B cell (primary cell): Measurements from ENCODE around the gene SHOC2. TPM values are rescaled to one million over a fixed set of nuclear protein-coding genes. Genes with fewer than 3 reads are reported as not detected.

Experiments
- ATAC-seq: fragments of 200-7000 bp; cut with Tn5 transposase; one replicate; pipeline ENCODE4 v1.10.0; 2021; ENCODE audit warnings: low read depth, mild to moderate bottlenecking, moderate number of reproducible peaks, moderate library complexity
- CTCF ChIA-PET: fragments of 350-600 bp; sonication (Branson Sonifier 250); formaldehyde crosslinking; loops from one replicate; lab custom pipeline; 2021; ENCODE audit warnings: antibody characterized with exemption, inconsistent platforms; lab: Charles Lee
- POLR2A ChIA-PET: fragments of 350-600 bp; sonication (Branson Sonifier 250); formaldehyde crosslinking; loops from one replicate; lab custom pipeline; 2021; ENCODE audit warnings: antibody characterized with exemption; lab: Charles Lee
- DNase-seq: peaks from one replicate; pipeline ENCODE4 v3.0.0; 2013
- H2AFZ ChIP-seq: 2 replicates; pipeline ENCODE4 v1.6.1; 2012; ENCODE audit warnings: mild to moderate bottlenecking, low read depth, low read length; ENCODE audit not compliant: insufficient read depth, poor library complexity, severe bottlenecking
- H3K27ac ChIP-seq, 2 donors: 1 replicate in 1 of 2; 2 replicates in 1 of 2; pipeline ENCODE4 v1.5.1; 2012 to 2013; ENCODE audit warnings: low read length in 2 of 2, mild to moderate bottlenecking in 2 of 2, moderate library complexity in 1 of 2
- H3K27me3 ChIP-seq, 4 experiments: fragments of 200-600 bp in 1 of 4; sonication (generic) in 1 of 4; replicated peaks in 1 of 4; 1 replicate in 2 of 4; 2 replicates in 2 of 4; pipeline versions ENCODE4 v1.6.1 to v1.7.0; 2013 to 2016; ENCODE audit warnings: low read length in 3 of 4, mild to moderate bottlenecking in 2 of 4, mixed read lengths in 1 of 4, moderate library complexity in 1 of 4; ENCODE audit not compliant: insufficient read depth in 4 of 4, control insufficient read depth in 3 of 4; ENCODE audit errors: control extremely low read depth in 1 of 4
- H3K36me3 ChIP-seq, 2 experiments: replicated peaks in 1 of 2; 1 replicate in 1 of 2; 2 replicates in 1 of 2; pipeline versions ENCODE4 v1.6.1 to v1.7.1; 2013; ENCODE audit warnings: low read length in 1 of 2; ENCODE audit not compliant: insufficient read depth in 2 of 2, control insufficient read depth in 1 of 2; ENCODE audit errors: control extremely low read depth in 1 of 2, extremely low read depth in 1 of 2
- H3K4me1 ChIP-seq, 2 donors: fragments of 200-600 bp in 1 of 2; sonication (generic) in 1 of 2; 1 replicate in 1 of 2; 2 replicates in 1 of 2; pipeline versions ENCODE4 v1.5.1 to v1.6.1; 2013 to 2017; ENCODE audit warnings: low read length in 2 of 2; ENCODE audit not compliant: control insufficient read depth in 2 of 2, insufficient read depth in 2 of 2
- H3K4me2 ChIP-seq: replicated peaks from 2 replicates; pipeline ENCODE3; 2012; ENCODE audit warnings: mild to moderate bottlenecking, low read depth, low read length; ENCODE audit not compliant: poor library complexity, severe bottlenecking
- H3K4me3 ChIP-seq, 5 experiments: fragments of 200-600 bp in 1 of 5; sonication (generic) in 1 of 5; 1 replicate in 3 of 5; 2 replicates in 2 of 5; pipeline versions ENCODE4 v1.5.1 to v1.7.0; 2011 to 2016; ENCODE audit warnings: low read length in 4 of 5, mild to moderate bottlenecking in 4 of 5, low read depth in 2 of 5, control low read depth in 1 of 5, moderate library complexity in 1 of 5; ENCODE audit not compliant: insufficient read depth in 1 of 5; ENCODE audit errors: control extremely low read depth in 1 of 5, extremely low read depth in 1 of 5
- H3K79me2 ChIP-seq: fragments of 200-600 bp; sonication (generic); one replicate; pipeline ENCODE4 v1.6.0; 2016; ENCODE audit warnings: low read length; ENCODE audit not compliant: control insufficient read depth, insufficient read depth
- H3K9ac ChIP-seq: fragments of 200-600 bp; sonication (generic); 2 replicates; pipeline ENCODE4 v1.6.1; 2017; ENCODE audit warnings: mild to moderate bottlenecking, low read length, moderate library complexity
- H3K9me3 ChIP-seq, 3 donors: one replicate each; pipeline versions ENCODE4 v1.6.1 to v1.7.1; 2013; ENCODE audit warnings: low read length in 2 of 3; ENCODE audit not compliant: control insufficient read depth in 2 of 3, insufficient read depth in 1 of 3; ENCODE audit errors: control extremely low read depth in 1 of 3
- H4K20me1 ChIP-seq: 2 replicates; pipeline ENCODE4 v1.6.0; 2012; ENCODE audit warnings: mild to moderate bottlenecking, low read length; ENCODE audit not compliant: insufficient read depth, control insufficient read depth, poor library complexity, severe bottlenecking
- H3K27ac Mint-ChIP-seq: one replicate; pipeline ENCODE4 v1.8.0; 2021; ENCODE audit warnings: mixed read lengths
- H3K27me3 Mint-ChIP-seq: one replicate; pipeline ENCODE4 v1.8.0; 2021; ENCODE audit warnings: mixed read lengths
- H3K4me1 Mint-ChIP-seq: one replicate; pipeline ENCODE4 v1.8.0; 2021; ENCODE audit warnings: mixed read lengths
- H3K4me3 Mint-ChIP-seq: one replicate; pipeline ENCODE4 v1.8.0; 2021; ENCODE audit warnings: mixed read lengths
- H3K9me3 Mint-ChIP-seq: one replicate; pipeline ENCODE4 v1.8.0; 2022; ENCODE audit warnings: mixed read lengths; ENCODE audit not compliant: insufficient read depth
- CTCF ChIP-seq: fragments of 200-600 bp; IDR thresholded peaks from one replicate; pipeline ENCODE4 v1.8.0; 2022; ENCODE audit warnings: antibody characterized with exemption, mild to moderate bottlenecking
- EZH2 ChIP-seq: IDR thresholded peaks from 2 replicates; pipeline ENCODE4 v1.6.1; 2012; ENCODE audit warnings: borderline replicate concordance, low read depth, mild to moderate bottlenecking, moderate library complexity, low read length; ENCODE audit not compliant: insufficient read depth, poor library complexity, severe bottlenecking
- WGBS: methylation state at CpG from one replicate; pipeline ENCODE4 v1.1.5; 2013; ENCODE audit warnings: missing lambda C conversion rate; ENCODE audit not compliant: insufficient coverage; 5-methylcytosine and 5-hydroxymethylcytosine counted together
- intact Hi-C: fragments of 100-400 bp; cut with micrococcal nuclease; formaldehyde crosslinking; loops from one replicate; pipeline ENCODE4 v1.10.0; 2022
- polyA plus RNA-seq: library from polyadenylated mRNA; depleted of rRNA; stranded (reverse); fragments of >200 nt; gene quantifications from 2 replicates; pipeline ENCODE4 v1.2.3, GENCODE V29; 2012
- total RNA-seq, 2 donors: library from RNA; stranded (reverse); fragments of 120-200 nt in 1 of 2; gene quantifications; 1 replicate in 1 of 2; 2 replicates in 1 of 2; pipeline versions ENCODE4 v1.2.3 to v1.2.4, GENCODE V29; 2013 to 2022

SHOC2 gene
- total and polyA plus RNA-seq, 2 donors (not counting 1 experiment from before 2014, with no cell fraction given), result 13.3 to 116 TPM

- Histone ChIP-seq H3K27ac (peak overlapping the region; percentile 89 to 94), H2AFZ (peak overlapping the region; percentile 68), H3K79me2 (peaks cover 81% of the 10 kb centered on the region), H3K36me3 (peaks cover 0 to 20% of the 10 kb centered on the region in 2 experiments), H4K20me1 (peaks cover 11% of the 10 kb centered on the region), H3K4me3 (peak overlapping the region; percentile 82 to 94 (median 85)), H3K27me3 (no peaks in the 10 kb centered on the region), H3K9ac (peak overlapping the region; percentile 88), H3K4me2 (peak overlapping the region; percentile 87), H3K9me3 (no peaks in the 10 kb centered on the region), H3K4me1 (peaks cover 44% of the 10 kb centered on the region in 2 donors)
- H3K9me3 Mint-ChIP-seq, result no peaks in the 10 kb centered on the region
- WGBS, result no CpG with 5 or more reads among the region's 16 CpGs
- no peak for DNase-seq
- H3K4me3 Mint-ChIP-seq, result peak overlapping the region; percentile 91
- ChIA-PET CTCF (interaction anchor here (0.6 to 2.3 kb wide), 13 partner anchors 9 to 127 kb away, joined by 3 to 56 read pairs (median 4); no protein-coding TSS in a partner anchor), POLR2A (interaction anchor here (0.7 to 2.7 kb wide), 7 partner anchors 9 to 819 kb away, joined by 3 to 44 read pairs (median 5); partner anchors contain the start of genes BBIP1 and SHOC2)
- H3K27me3 Mint-ChIP-seq, result no peaks in the 10 kb centered on the region
- peak overlapping the region; percentile 85 for H3K27ac Mint-ChIP-seq
- TF ChIP-seq EZH2 (no peak), CTCF (no peak)
- intact Hi-C loops, result loop anchor here (1.0 to 5.0 kb wide), 7 partner anchors 9 to 306 kb away; partner anchors contain the start of genes BBIP1, SHOC2 and SMC3
- H3K4me1 Mint-ChIP-seq, result peaks cover 57% of the 10 kb centered on the region
- ATAC-seq, result no peak
Measured at GRCh38 chr10:110872984-110873923, 46.1 kb upstream of the SHOC2 start.
